Stimulated activated CD8-positive, alpha-beta memory T cell treated with anti-CD3 and anti-CD28 coated beads, Interleukin-7, amount 100 ng/mL, for 4 hours (primary cell): ENCODE measurements around the gene NFE2L3.

Source experiments
- DNase-seq, 2 donors: peaks; one replicate each; pipeline ENCODE4 v3.0.0-alpha.2; 2020; ENCODE audit warnings: low read depth in 2 of 2

NFE2L3 gene

GRCh38 chr7:26199301-26200037 is 47.5 kb downstream of the NFE2L3 start:
- DNase-seq = peak; percentile 58 to 62

GRCh38 chr7:26200038-26200443 is 48.0 kb downstream of the NFE2L3 start:
- peak; percentile 62 to 64 for DNase-seq

- DNase-seq = peak; percentile 95 to 97
These were observed 48.6 kb downstream of the NFE2L3 start, which contains the start of gene HNRNPA2B1 for GRCh38 chr7:26200444-26201246. Gene HNRNPA2B1, minus strand, starts transcription at chr7:26200746. Its CDS starts 169 bp downstream, at chr7:26200577.

- DNase-seq = peak; percentile 71 to 83
These were observed 49.4 kb downstream of the NFE2L3 start, which contains the start of gene CBX3 for GRCh38 chr7:26201247-26202018. Gene CBX3, plus strand, starts transcription at chr7:26201745. Its CDS starts 1,254 bp downstream, at chr7:26202999.

GRCh38 chr7:26202019-26202990 is 50.3 kb downstream of the NFE2L3 start:
- DNase-seq = peak in 1 of 2 donors; percentile 56

GRCh38 chr7:26203016-26203415 is 51.0 kb downstream of the NFE2L3 start:
- no peak for DNase-seq

- no peak for DNase-seq
These were observed 56.0 kb downstream of the NFE2L3 start for GRCh38 chr7:26208040-26208439.

- DNase-seq = no peak
These were observed 61.1 kb downstream of the NFE2L3 start for GRCh38 chr7:26212921-26213718.

- no peak for DNase-seq
These were observed 62.0 kb downstream of the NFE2L3 start for GRCh38 chr7:26213807-26214515.

- DNase-seq = no peak
These were observed 64.1 kb downstream of the NFE2L3 start for GRCh38 chr7:26216049-26216448.

GRCh38 chr7:26224359-26224758 is 72.4 kb downstream of the NFE2L3 start:
- DNase-seq = no peak

- DNase-seq = no peak
These were observed 76.0 kb downstream of the NFE2L3 start for GRCh38 chr7:26227987-26228386.

- no peak for DNase-seq
These were observed 82.0 kb downstream of the NFE2L3 start for GRCh38 chr7:26233902-26234511.
